K562 (cell line): ENCODE results near the gene KRT5.

Experiments
- CTCF ChIP-seq, 3 experiments: IDR thresholded peaks in 2 of 3; conservative IDR thresholded peaks in 1 of 3; 2 replicates each; pipeline ENCODE4 v1.5.1; 2011 to 2012; ENCODE audit warnings: low read length in 3 of 3, mild to moderate bottlenecking in 3 of 3, control low read depth in 2 of 3, improper control_type of control experiment in 1 of 3, inconsistent platforms in 1 of 3, low read depth in 1 of 3, mixed read lengths in 1 of 3, moderate library complexity in 1 of 3; ENCODE audit not compliant: insufficient read depth in 2 of 3
- EZH2 ChIP-seq: IDR thresholded peaks from 2 replicates; pipeline ENCODE4 v1.6.1; 2012; ENCODE audit warnings: low read depth, mild to moderate bottlenecking, inconsistent platforms, low read length, borderline replicate concordance
- FOXM1 ChIP-seq, 2 experiments: fragments of 450-650 bp in 1 of 2; sonication (generic) in 1 of 2; formaldehyde crosslinking in 1 of 2; IDR thresholded peaks; 2 replicates each; pipeline versions ENCODE4 v1.6.1 to v1.9.0; 2017 to 2022; ENCODE audit warnings: low read depth in 2 of 2, mild to moderate bottlenecking in 2 of 2, missing genetic modification reagents in 1 of 2, moderate library complexity in 1 of 2
- HNRNPH1 ChIP-seq: fragments of 200-400 bp; formaldehyde crosslinking; optimal IDR thresholded peaks from 2 replicates; pipeline ENCODE3; 2017; ENCODE audit warnings: low read depth, mild to moderate bottlenecking, low read length, moderate library complexity
- POLR2A ChIP-seq: fragments of 450-650 bp; conservative IDR thresholded peaks from 2 replicates; pipeline ENCODE4 v1.6.1; 2016
- TAF1 ChIP-seq: IDR thresholded peaks from 2 replicates; pipeline ENCODE4 v1.6.1; 2011; ENCODE audit warnings: mild to moderate bottlenecking, low read length, moderate library complexity; ENCODE audit not compliant: insufficient read depth, control insufficient read depth, severe bottlenecking; ENCODE audit errors: extremely low read depth
- ZNF12 ChIP-seq: sonication (generic); formaldehyde crosslinking; IDR thresholded peaks from 2 replicates; pipeline ENCODE4 v1.4.0; 2020; ENCODE audit warnings: mild to moderate bottlenecking, missing genetic modification reagents
- TF ChIP-seq, protein P1 (sequence below), 2 experiments: fragments of 450-650 bp; formaldehyde crosslinking in 1 of 2; IDR thresholded peaks; 2 replicates each; pipeline versions ENCODE4 v1.4.0 to v1.6.1; 2014 to 2020; ENCODE audit warnings: mild to moderate bottlenecking in 2 of 2, borderline replicate concordance in 1 of 2, low read depth in 1 of 2

DNA sequence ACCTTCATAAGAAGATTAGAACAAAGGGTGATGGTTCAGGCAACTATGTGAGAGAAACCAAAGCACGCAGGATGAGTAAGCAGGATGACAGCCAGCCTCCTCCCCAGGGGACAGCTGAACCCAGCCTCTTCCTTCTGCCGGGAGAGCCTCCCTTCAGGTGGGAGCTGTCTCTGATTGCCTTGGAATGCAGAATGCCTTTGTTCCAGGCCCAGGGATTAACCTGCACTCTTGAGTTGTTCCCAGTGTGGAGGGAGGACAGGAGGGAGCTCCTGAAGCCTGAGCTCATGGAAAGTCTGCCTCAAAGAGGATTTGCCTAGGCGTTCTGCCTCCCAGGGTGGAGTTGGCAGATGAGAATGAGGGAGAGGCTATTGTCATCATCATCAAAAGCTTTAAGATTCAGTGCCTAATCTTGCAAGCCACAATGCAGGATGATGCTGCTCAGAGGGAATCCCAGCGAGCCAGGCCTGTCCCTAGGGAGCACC is 23.6 kb downstream of the KRT5 start:
- no peak for TF ChIP-seq FOXM1 (IDR thresholded peaks at IDR 0.05; ENCODE audit: low read depth)
- no peak for TF ChIP-seq FOXM1 (CRISPR knock-in tag; IDR thresholded peaks at IDR 0.05; ENCODE audit: low read depth)
- TF ChIP-seq TAF1, result no peak
- no peak for TF ChIP-seq ZNF12 (CRISPR knock-in tag)
- TF ChIP-seq EZH2, result no peak
- TF ChIP-seq CTCF (IDR thresholded peaks at IDR 0.05 in 2 of 3, conservative IDR thresholded peaks at IDR 0.05 in 1 of 3; ENCODE audit: insufficient read depth in 2 of 3, low read depth in 1 of 3, low read length in 3 of 3), result no peak
- TF ChIP-seq, protein P1, sequence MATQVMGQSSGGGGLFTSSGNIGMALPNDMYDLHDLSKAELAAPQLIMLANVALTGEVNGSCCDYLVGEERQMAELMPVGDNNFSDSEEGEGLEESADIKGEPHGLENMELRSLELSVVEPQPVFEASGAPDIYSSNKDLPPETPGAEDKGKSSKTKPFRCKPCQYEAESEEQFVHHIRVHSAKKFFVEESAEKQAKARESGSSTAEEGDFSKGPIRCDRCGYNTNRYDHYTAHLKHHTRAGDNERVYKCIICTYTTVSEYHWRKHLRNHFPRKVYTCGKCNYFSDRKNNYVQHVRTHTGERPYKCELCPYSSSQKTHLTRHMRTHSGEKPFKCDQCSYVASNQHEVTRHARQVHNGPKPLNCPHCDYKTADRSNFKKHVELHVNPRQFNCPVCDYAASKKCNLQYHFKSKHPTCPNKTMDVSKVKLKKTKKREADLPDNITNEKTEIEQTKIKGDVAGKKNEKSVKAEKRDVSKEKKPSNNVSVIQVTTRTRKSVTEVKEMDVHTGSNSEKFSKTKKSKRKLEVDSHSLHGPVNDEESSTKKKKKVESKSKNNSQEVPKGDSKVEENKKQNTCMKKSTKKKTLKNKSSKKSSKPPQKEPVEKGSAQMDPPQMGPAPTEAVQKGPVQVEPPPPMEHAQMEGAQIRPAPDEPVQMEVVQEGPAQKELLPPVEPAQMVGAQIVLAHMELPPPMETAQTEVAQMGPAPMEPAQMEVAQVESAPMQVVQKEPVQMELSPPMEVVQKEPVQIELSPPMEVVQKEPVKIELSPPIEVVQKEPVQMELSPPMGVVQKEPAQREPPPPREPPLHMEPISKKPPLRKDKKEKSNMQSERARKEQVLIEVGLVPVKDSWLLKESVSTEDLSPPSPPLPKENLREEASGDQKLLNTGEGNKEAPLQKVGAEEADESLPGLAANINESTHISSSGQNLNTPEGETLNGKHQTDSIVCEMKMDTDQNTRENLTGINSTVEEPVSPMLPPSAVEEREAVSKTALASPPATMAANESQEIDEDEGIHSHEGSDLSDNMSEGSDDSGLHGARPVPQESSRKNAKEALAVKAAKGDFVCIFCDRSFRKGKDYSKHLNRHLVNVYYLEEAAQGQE (IDR thresholded peaks at IDR 0.05; ENCODE audit: borderline replicate concordance), result no peak
- TF ChIP-seq, protein P1 (CRISPR knock-in tag; IDR thresholded peaks at IDR 0.05; ENCODE audit: low read depth), result no peak
- TF ChIP-seq POLR2A, result no peak
- no peak for TF ChIP-seq HNRNPH1
